NOMO-1 treated with dmso at 0.1 percent for 144 hours (cell line): ENCODE data around the gene SIRT7.

Experiments used
- DNase-seq: peaks from one replicate; lab custom pipeline; 2025; ENCODE audit not compliant: unreplicated experiment; lab: John Stamatoyannopoulos, UW

The SIRT7 gene

DNA sequence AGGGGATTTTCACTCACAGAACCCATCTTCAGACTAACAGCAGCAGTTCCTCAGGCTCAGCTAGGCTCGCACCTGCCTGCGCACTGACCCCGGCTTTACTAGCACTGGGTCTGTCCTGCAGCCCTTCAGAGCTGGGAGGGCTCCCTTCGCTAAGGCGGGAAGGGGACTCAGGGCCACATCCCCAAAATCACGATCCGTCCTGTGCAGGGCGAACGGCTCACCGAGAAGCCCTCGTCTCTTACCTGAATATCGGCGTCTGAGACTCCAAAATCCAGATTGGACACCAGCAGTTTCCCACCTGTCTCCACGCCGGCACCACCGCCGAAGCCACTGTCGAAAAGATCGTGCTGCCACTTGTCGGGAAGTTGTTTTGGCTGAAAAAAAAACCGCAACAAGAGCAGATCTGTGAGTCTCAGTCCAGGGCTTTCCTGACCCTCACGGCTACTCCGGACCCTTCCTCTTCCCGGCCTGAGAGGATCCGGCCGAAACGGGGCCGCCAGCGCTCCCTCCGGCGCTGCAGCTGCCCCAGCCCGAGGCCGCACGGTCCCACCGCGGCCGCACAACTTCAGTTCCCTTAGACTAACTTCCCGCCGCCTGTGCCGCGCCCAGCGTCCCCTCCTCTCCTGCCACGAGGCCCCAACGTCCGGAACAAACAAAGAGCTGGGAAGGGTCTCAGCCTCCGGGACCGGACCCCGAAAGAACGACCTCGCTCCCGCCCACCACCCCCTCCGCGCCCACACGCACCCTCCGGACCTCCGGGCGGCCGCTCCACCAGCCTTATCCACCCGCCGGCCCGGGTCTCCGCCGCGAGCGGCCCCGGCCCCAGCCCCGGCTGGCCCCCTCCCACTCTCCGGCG, 27.3 kb downstream of the SIRT7 start:
- no peak for DNase-seq

GRCh38 chr17:81889602-81890001, 28.4 kb downstream of the SIRT7 start:
- no peak for DNase-seq

DNA sequence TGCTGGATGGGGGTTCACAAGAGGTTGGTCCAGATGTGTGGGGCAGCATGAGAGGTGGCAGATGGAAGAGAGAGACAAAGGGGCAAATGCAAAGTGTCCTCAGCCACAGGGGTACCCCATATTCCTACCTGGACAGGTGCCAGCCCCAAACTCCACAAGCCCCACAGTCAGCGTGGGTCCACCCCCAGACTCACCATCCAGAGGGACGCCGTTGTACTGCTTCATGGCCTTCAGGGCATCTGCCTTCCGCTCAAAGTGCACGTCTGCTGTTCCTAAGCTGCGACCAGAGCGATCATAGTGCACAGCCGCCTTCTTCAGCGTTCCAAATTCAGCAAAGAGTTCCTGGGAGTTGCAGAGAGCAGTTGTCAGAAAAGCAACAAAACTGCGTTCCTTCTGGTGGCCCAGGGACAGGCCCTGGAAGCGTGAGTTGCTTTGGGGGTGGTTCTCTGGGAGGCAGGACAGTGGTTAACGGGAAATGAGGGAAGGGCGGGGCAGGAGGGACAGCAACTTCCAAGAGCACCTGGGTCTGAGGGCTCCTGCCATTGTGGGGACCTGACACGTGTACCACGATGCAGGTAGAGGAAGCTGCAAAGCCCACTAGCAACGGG, 28.9 kb downstream of the SIRT7 start:
- no peak for DNase-seq

DNA sequence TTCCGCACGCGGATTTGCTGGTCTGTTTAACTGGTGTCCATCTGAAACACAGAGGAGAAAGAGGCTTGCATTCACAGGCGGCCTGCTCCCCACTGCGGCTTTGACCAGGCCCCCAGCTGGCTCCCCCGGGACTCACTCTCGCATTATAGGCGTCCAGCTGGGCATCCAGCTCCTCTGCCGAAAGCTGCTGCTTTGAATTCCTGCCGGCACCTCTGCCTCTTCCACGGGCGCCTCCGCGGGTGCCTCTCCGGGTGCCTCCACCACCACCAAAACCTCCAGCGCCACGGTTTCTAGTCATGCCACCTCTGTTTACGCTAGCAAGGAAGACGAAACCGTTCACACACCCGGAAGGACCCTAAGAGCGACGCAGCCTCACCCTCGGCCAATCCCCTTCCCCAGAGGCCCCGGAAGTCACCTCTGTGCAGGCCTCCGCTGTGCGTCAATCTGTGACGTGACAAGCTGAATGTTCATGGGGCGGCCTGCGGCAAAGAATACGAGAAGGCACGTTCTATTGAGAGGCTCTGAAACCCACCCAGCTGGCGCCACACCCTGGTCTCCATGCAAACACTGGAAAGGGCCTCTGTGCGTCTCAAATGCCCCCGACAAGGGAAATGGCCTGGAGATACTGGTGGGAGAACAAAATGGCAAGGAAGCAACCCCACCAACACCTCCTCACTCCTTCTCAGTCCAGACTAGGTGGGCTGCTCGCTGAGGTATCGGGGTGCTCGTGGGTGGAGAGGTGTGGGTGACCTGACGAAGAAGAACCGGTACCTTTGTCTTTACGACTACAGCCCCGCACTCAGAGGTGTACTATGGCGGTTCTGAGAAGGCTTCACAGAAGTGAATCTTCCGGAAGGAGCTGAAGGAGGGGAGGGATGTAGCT, 29.6 kb downstream of the SIRT7 start:
- DNase-seq, result no peak

GRCh38 chr17:81885869-81886548, 32.0 kb downstream of the SIRT7 start:
- no peak for DNase-seq

DNA sequence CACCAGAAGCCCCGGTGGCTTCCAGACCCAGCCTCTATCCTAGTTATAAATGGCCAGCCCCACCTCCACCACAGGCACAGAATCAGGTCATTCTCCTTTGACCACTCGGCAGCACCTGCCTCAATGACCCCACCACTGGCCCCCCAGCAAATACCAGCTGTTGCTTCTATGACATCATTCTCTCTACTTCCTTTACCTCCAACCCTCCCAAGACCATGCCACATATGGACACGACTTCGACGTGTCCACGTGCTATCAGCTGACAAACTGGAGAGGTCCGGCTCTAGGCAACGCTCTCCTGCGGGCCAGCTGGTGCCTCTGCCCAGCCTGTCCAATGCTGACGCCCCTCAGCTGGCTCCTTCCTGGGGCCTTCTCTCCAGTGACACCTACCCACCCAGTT, 32.5 kb downstream of the SIRT7 start:
- no peak for DNase-seq

DNA sequence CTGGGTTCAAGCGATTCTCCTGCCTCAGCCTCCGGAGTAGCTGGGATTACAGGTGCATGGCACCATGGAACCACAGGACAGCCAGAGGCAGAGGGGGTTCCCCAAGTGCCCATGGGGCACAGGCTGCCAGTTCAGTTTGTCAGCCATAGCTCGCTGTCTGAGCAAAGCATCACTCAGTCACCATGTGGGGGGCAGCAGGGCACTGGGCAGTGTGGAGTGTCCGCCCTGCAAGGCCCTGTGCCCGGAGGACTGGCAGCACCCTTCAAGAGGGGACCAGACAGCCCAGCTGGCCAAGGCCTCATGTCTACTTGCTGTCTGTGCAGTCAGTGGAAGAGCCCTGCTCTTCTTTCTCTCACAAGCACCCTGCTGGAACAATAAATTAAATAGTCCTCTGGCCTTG, 33.0 kb downstream of the SIRT7 start:
- DNase-seq, result no peak

- no peak for DNase-seq
Observed at GRCh38 chr17:81884520-81884919, 33.5 kb downstream of the SIRT7 start.

- DNase-seq, result no peak
Observed at GRCh38 chr17:81879121-81879520, 38.9 kb downstream of the SIRT7 start.

DNA sequence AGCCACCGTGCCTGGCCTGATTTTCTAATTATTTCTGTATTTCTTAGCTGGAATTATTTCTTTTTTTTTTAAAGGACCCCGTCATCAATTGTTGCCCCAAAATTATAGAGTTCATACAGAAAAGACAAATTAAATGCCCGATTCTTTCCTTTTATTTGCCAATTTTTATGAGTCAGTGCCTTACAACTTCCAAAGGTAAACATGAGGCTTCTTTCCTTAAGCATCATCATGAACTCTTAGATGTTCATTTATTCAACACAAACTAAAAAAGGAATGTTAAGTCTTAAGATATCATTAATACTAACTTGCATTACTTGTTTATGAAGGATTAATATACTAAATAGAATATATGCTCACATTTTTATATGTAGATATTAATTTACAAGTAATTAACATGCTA, 39.7 kb downstream of the SIRT7 start:
- no peak for DNase-seq

GRCh38 chr17:81877569-81877968, 40.4 kb downstream of the SIRT7 start:
- DNase-seq, result no peak

GRCh38 chr17:81871387-81872230, 46.4 kb downstream of the SIRT7 start:
- DNase-seq, result peak; percentile 78

- no peak for DNase-seq
Observed at GRCh38 chr17:81870981-81871386, 47.0 kb downstream of the SIRT7 start, which contains the start of gene ARHGDIA. Gene ARHGDIA (minus strand): TSS chr17:81871337. CDS start chr17:81869930, 1,407 bp downstream.

- no peak for DNase-seq
Observed at GRCh38 chr17:81870131-81870980, 47.6 kb downstream of the SIRT7 start.

DNA sequence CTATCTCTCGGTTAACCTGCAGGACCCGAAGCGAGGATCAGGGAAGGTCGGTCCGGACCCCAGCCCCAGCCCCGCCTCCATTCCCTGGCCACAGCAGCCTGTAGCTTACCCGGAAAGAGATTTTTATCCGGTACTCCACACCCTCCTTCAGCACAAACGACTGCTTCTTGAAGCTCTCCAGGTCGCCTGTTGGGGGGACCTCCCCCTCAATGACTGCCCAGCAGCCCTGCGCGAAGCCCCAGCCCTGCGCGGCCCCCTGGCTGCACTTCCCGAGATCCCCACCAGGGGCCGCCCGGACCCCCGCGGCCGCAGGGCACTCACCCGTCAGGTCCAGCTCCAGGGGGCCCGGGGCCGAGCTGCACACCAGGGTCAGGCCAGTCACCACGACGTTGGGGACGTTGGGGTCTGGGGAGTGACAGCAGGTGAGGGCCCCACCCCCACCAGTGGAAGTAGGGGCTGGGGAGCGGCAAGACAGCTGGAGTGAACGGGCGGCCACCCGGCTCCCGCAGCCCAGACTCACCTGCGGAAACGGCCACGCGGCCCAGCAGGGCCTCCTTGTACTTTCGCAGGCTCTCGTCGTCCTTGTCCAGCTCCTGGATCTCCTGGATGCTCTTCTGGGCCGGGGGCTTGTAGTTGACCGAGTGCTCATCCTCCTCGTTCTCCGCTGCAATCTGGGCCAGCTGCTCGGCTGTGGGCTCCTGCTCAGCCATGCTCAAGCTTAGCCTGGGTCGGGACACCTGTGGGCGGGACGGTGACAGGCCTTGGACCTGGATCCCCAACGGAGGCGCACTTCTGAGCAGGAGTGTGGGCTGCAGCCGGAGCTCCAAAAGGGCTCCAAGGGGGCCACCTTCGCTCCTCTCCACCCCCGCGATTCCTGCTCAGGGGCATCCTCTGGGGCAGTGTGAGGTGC, 48.5 kb downstream of the SIRT7 start:
- no peak for DNase-seq

DNA sequence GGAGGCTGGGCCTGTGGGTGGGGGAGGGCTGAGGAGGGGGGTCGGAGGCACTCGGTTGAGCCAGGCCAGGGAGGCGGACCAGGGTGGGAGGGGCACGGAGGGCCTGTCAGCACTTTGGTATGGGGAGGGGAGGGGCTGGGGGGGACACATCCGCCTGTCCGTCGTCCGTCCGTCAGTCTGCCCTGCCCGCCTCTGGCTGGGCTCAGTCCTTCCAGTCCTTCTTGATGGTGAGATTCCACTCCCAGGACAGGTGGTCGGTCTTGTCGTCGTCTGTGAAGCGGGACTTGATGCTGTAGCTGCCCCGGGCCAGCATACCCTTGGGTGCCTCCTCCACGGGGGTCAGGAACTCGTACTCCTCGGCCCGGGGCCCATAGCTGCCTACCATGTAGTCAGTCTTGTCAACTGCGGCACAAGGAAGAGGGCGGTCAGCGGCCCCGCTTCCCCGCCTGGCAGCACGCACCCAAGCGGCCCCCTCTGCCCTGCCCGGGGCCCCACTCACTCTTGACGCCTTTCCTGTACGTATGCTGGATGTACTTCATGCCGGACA, 49.2 kb downstream of the SIRT7 start:
- no peak for DNase-seq

GRCh38 chr17:81867991-81868673, 49.8 kb downstream of the SIRT7 start:
- no peak for DNase-seq
